Inferior parietal cortex (tissue), 1 donor: ENCODE results near the gene MON2.
"Not testable (repeated sequence)": the region's sequence is repeated elsewhere in the genome, so short reads cannot be mapped to it uniquely, and the experiment has no call there.

Source experiments
- DNase-seq: peaks from one replicate; pipeline ENCODE4 v3.0.0-alpha.2; 2016; ENCODE audit errors: extremely low spot score

Gene MON2

DNA sequence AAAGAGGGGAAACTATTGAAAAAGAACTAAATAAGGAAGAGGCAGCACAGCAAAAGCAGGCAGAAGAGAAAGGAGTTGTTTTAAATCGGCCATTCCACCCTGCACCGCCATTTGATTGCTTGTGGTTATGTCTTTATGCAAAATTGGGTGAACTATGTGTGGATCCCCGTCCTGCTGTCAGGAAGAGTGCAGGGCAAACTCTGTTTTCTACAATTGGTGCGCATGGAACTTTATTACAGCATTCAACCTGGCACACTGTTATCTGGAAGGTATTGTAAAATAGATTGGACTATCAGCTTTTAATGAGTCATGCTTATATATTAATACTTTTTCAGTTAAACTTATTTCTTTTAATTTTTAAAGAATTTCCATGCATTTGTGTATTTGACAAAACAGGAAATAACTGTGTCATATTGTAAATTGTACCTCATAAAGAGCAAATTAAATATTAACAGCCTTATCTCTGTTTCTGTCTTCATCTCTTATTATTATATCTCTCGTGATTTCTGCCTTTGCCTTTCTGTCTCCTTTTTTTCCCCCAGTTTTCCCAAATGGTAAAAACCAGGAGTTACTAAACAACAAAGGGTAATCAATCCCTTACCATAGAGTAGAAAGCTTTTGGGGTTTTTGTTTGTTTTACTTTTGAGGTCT, 86.4 kb downstream of the MON2 start:
- DNase-seq, result no peak

DNA sequence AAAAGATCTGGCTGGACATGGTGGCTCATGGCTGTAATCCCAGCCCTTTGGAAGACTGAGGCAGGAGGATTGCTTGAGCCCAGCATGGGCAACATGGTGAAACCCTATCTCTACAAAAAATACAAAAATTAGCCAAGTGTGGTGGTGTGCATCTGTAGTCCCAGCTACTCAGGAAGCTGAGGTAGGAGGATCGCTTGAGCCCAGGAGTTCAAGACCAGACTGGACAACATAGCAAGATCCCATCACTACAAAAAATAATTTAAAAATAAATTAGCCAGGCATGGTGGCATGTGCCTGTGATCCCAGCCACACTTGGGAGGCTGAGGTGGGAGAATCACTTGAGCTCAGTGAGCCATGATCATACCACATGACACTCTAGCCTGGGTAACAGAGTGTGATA, 92.7 kb downstream of the MON2 start:
- DNase-seq, result not testable (repeated sequence)

GRCh38 chr12:62562846-62563245, 96.2 kb downstream of the MON2 start:
- no peak for DNase-seq

- no peak for DNase-seq
Measured at GRCh38 chr12:62575036-62575435, 108.4 kb downstream of the MON2 start.

GRCh38 chr12:62576503-62576902, 109.9 kb downstream of the MON2 start:
- no peak for DNase-seq

GRCh38 chr12:62578726-62579125, 112.1 kb downstream of the MON2 start:
- DNase-seq, result no peak

DNA sequence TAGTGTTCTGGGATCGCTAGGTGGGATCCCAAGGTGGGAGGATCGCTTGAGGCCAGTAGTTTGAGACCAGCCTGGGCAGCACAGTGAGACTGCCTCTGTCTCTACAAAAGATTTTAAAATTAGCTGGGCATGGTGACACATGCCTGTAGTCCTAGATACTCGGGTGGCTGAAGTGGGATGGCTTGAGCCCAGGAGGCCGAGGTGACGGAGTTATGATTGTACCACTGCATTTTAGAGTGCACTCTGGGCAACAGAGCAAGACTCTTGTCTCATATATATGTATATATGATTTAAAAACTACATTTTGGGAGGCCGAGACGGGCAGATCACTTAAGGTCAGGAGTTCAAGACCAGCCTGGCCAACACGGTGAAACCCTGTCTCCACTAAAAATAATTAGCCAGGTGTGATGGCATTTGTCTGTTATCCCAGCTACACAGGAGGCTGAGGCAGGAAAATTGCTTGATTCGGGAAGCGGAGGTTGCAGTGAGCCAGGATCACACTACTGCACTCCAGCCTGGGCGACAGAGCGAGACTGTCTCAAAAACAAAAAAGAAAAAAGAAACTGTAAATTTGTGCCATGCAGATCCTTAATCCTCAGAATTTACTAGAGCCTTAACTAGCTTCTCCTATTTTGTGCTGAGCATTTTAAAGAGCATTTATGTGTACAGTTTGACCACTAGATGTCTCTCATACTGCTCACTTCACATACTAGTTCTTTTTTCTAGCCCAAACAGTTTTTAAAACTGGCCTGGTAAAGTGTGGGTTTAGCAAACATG, 114.8 kb downstream of the MON2 start:
- peak; percentile 74 for DNase-seq

DNA sequence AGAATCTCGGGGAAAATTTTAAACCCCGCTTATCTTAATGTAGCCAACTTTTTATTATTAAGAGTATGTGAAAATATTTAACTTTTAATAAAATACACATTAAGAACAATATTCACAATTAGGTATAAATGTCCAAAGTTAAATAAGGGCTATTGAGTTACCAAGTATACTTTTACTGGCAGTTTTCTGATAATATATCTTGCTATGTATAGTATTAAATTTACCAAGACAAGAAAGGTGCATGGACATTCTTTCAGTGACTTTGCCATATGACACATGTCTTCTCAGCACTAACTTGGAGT, 115.4 kb downstream of the MON2 start:
- DNase-seq, result no peak

GRCh38 chr12:62584619-62585018, 118.0 kb downstream of the MON2 start:
- no peak for DNase-seq

DNA sequence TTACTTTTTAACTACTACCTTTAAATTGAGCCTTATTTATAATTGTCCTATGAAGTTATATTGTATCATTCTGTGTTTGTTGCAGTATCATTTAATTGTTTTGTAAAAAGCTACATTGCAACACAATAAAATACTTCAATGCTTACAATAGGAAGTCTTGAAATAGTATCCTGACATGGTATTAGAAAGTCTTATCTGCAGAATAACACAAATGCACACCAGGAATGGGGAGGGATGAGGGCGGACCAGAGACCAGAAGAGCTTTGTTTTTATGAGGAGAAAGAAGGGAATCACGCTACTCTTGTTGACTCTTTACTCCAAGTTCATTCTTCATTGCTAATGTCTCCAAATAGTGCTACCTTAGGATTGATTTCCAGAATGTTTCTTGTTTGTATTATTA, 120.2 kb downstream of the MON2 start:
- DNase-seq, result no peak

DNA sequence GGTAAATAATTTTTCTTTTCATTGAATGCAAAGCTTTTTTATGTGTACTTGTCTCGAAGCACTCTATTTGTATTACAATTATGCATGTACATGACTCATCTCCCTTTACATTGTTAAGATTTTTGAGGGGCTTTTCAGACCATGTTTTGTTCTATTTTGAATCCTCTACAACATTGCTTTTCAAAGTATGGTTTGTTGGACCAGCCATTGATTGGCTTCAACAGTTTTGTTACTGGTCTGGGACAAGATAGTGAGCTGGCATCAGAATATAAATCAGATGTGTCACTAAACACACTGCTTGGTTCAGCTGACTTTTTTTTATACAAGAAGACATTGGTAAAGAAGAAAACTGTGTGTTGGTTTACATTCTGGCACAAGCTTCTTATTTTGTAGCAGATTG, 122.3 kb downstream of the MON2 start:
- no peak for DNase-seq

GRCh38 chr12:62597253-62597652, 130.6 kb downstream of the MON2 start:
- no peak for DNase-seq

DNA sequence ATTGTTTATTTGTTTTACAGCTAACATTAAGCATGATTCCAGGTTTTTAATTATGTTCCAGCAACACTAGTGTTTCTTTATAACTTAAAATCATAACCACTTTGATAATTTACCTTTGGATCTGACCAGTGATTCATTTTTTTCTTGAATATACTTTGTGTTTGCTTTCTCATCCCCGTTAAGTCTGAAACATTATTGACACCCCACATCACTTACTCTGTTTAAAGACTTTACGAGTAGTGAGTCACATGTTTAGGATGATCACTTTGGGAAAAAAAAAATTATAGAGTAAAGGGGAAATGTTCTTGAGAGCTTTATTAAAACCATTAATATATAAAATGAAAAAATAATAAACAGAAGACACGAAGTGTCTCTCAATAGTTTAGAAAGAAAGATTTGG, 132.2 kb downstream of the MON2 start:
- no peak for DNase-seq

DNA sequence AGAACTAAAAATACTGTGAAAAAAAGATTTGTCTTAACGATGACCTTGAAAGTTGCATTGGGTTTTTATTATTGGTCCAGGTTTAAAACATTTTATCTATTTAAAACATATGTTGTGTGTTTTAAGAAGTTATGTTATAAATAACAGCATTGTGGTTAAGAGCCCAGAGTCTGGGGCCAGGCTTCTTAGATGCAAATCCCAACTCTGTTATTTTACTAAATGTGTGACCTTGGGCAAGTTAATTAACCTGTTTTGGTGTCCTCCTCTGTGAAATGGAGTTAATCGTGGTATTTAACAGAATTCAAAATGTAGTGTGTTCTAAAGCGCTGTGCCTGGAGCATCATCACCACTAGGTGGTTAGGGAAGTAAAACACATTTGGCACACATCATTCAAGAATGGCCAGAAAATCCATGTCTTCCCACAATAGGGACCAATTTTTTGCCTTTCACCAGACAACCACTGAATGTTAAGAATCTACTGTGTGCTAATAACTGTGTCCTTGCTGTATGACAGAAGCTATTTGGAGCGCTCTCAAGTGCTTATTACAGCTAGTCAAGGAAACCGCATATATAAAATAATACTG, 133.3 kb downstream of the MON2 start:
- DNase-seq, result no peak

- DNase-seq, result no peak
Measured at GRCh38 chr12:62601765-62602164, 135.1 kb downstream of the MON2 start.

GRCh38 chr12:62602255-62603060, 135.8 kb downstream of the MON2 start:
- peak; percentile 89 for DNase-seq

DNA sequence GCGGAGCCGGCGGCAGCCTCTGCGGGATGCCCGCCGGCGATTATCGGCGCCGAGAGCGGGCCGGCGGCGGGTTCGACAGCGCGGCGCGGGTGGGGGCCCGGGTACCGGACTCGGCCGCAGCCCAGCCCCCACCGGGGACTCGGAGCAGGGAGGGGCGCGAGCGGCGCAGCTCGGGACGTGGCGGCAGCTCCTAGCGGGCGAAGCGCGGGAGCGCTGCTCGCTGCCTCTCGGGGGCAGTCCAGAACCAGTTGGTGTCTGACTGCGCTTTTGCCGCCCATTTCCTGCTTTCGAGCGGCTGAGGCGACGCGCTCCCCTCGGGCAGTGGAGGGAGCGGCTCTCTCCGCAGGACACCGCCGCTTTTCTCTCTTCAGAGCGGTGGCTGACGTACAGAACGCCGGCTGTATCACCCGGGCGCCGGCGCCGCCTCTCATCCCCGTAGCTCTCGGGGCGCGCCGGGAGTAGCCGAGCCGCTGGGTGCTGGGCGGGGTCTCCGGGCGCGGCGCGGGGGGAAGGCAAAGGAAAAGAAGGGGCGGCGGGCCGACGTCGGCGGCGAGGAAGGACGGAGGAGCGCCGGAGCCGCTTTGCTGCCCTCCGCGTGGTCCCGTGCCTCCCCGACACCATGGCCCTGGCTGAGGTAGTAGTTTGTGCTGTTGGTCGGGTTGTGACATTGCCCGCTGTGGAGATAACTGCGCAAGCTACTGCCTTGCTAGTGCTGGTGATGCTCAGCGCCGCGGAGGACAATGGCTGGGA, 136.6 kb downstream of the MON2 start:
- DNase-seq, result peak; percentile 83

DNA sequence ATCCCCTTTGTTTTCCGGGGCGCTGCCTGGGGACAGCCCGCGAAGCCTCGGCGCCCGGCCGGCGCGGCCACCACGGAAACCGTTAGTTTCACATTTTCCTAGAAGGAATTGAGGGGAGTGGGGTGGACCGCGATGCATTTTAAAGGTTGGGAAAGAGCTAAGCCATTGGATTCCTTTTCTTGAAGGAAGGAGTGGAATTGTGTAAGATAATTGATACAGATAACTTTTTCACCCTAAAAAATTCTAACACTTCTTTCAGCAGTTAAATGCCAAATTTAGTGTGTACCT, 137.1 kb downstream of the MON2 start:
- no peak for DNase-seq

- no peak for DNase-seq
Measured at GRCh38 chr12:62604373-62604772, 137.7 kb downstream of the MON2 start.

- peak; percentile 31 for DNase-seq
Measured at GRCh38 chr12:62604871-62605270, 138.2 kb downstream of the MON2 start.

GRCh38 chr12:62605981-62606380, 139.4 kb downstream of the MON2 start:
- DNase-seq, result no peak

DNA sequence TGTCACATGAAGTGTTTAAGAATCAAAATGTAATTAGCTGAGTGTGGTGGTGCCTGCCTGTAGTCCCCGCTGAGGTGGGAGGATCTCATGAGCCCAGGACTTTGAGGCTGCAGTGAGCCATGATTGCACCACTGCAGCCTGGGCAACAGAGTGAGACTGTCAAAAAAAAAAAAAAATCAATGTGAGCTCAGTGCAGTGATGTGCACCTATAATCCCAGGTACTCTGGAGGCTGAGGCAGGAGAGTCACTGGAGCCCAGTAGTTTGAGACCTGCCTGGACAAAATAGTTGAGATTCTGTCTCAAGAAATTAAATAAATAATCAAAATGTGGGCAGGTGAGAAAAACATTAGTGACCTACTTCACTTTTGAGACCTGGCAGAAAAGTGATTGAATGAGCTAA, 140.0 kb downstream of the MON2 start:
- DNase-seq, result no peak
